ENCODE measurements around the gene GNL3.

The GNL3 gene

GRCh38 chr3:52690560-52690959 lies 4.7 kb downstream of the GNL3 start:
- DNase-seq: no peak

- no peak for DNase-seq
Measured at GRCh38 chr3:52693071-52693470, 7.2 kb downstream of the GNL3 start.

- DNase-seq: no peak
Measured at GRCh38 chr3:52694528-52695189, 8.8 kb downstream of the GNL3 start.

GRCh38 chr3:52695798-52696671 lies 10.2 kb downstream of the GNL3 start:
- DNase-seq: no peak

- DNase-seq: no peak
Measured at GRCh38 chr3:52696830-52697631, 11.2 kb downstream of the GNL3 start.

GRCh38 chr3:52697632-52697965 lies 11.8 kb downstream of the GNL3 start:
- DNase-seq: no peak

GRCh38 chr3:52703341-52703740 lies 17.5 kb downstream of the GNL3 start:
- DNase-seq: no peak

GRCh38 chr3:52704611-52705437 lies 19.0 kb downstream of the GNL3 start:
- DNase-seq: no peak

GRCh38 chr3:52705438-52705687 lies 19.5 kb downstream of the GNL3 start:
- no peak for DNase-seq

- peak; percentile 76 for DNase-seq
Measured at GRCh38 chr3:52705688-52706686, 20.2 kb downstream of the GNL3 start, which contains the start of the genes GLT8D1 and SPCS1. GLT8D1 (minus strand) TSS chr3:52705791; CDS start chr3:52700460, 5,331 bp downstream. SPCS1 (plus strand) TSS chr3:52706106; CDS start chr3:52706247, 141 bp downstream.

- DNase-seq: no peak
Measured at GRCh38 chr3:52707585-52707984, 21.8 kb downstream of the GNL3 start.

GRCh38 chr3:52710512-52710911 lies 24.7 kb downstream of the GNL3 start:
- no peak for DNase-seq

- no peak for DNase-seq
Measured at GRCh38 chr3:52712291-52713212, 26.7 kb downstream of the GNL3 start.

GRCh38 chr3:52714335-52715302 lies 28.8 kb downstream of the GNL3 start:
- no peak for DNase-seq

GRCh38 chr3:52715714-52716305 lies 30.0 kb downstream of the GNL3 start:
- no peak for DNase-seq

GRCh38 chr3:52719618-52720017 lies 33.8 kb downstream of the GNL3 start:
- DNase-seq: no peak

GRCh38 chr3:52721002-52721729 lies 35.3 kb downstream of the GNL3 start:
- DNase-seq: no peak

- no peak for DNase-seq
Measured at GRCh38 chr3:52721730-52722008, 35.8 kb downstream of the GNL3 start.

All from NCI-H510A (cell line).